ENCODE results near the gene PRSS35.
"Not testable (repeated sequence)": the region's sequence is repeated elsewhere in the genome, so short reads cannot be mapped to it uniquely, and the experiment has no call there.

The PRSS35 gene

GRCh38 chr6:83511901-83512681, at the start of gene PRSS35:
PRSS35 (plus strand) TSS chr6:83512534; CDS start chr6:83523442, 10,908 bp downstream.
- peak; percentile 21 for DNase-seq (ENCODE audit: low read depth, low spot score)

GRCh38 chr6:83463886-83464285, 48.4 kb upstream of the PRSS35 start:
- no peak for DNase-seq (ENCODE audit: low read depth, low spot score)

- no peak for DNase-seq (ENCODE audit: low read depth, low spot score)
Observed at GRCh38 chr6:83464381-83465140, 47.8 kb upstream of the PRSS35 start.

- DNase-seq (ENCODE audit: low read depth, low spot score) = no peak
Observed at GRCh38 chr6:83466328-83466727, 46.0 kb upstream of the PRSS35 start.

- DNase-seq (ENCODE audit: low read depth, low spot score) = no peak
Observed at GRCh38 chr6:83467620-83468036, 44.7 kb upstream of the PRSS35 start.

- no peak for DNase-seq (ENCODE audit: low read depth, low spot score)
Observed at GRCh38 chr6:83470001-83470400, 42.3 kb upstream of the PRSS35 start.

- no peak for DNase-seq (ENCODE audit: low read depth, low spot score)
Observed at GRCh38 chr6:83470587-83470986, 41.7 kb upstream of the PRSS35 start.

- no peak for DNase-seq (ENCODE audit: low read depth, low spot score)
Observed at GRCh38 chr6:83472767-83473166, 39.6 kb upstream of the PRSS35 start.

- no peak for DNase-seq (ENCODE audit: low read depth, low spot score)
Observed at GRCh38 chr6:83474309-83474708, 38.0 kb upstream of the PRSS35 start.

GRCh38 chr6:83476971-83477370, 35.4 kb upstream of the PRSS35 start:
- DNase-seq (ENCODE audit: low read depth, low spot score) = no peak

GRCh38 chr6:83479389-83479788, 32.9 kb upstream of the PRSS35 start:
- DNase-seq (ENCODE audit: low read depth, low spot score) = no peak

GRCh38 chr6:83480470-83480869, 31.9 kb upstream of the PRSS35 start:
- DNase-seq (ENCODE audit: low read depth, low spot score) = no peak

- not testable (repeated sequence) for DNase-seq (ENCODE audit: low read depth, low spot score)
Observed at GRCh38 chr6:83481938-83482337, 30.4 kb upstream of the PRSS35 start.

GRCh38 chr6:83488448-83488847, 23.9 kb upstream of the PRSS35 start:
- DNase-seq (ENCODE audit: low read depth, low spot score) = no peak

- no peak for DNase-seq (ENCODE audit: low read depth, low spot score)
Observed at GRCh38 chr6:83488861-83489260, 23.5 kb upstream of the PRSS35 start.

GRCh38 chr6:83490217-83490807, 22.0 kb upstream of the PRSS35 start:
- no peak for DNase-seq (ENCODE audit: low read depth, low spot score)

- no peak for DNase-seq (ENCODE audit: low read depth, low spot score)
Observed at GRCh38 chr6:83505356-83505755, 7.0 kb upstream of the PRSS35 start.

- no peak for DNase-seq (ENCODE audit: low read depth, low spot score)
Observed at GRCh38 chr6:83509441-83509840, 2.9 kb upstream of the PRSS35 start.

GRCh38 chr6:83510791-83511190, 1.5 kb upstream of the PRSS35 start:
- DNase-seq (ENCODE audit: low read depth, low spot score) = no peak

GRCh38 chr6:83511266-83511665, 1.1 kb upstream of the PRSS35 start:
- no peak for DNase-seq (ENCODE audit: low read depth, low spot score)

GRCh38 chr6:83514466-83514865, 2.1 kb downstream of the PRSS35 start:
- no peak for DNase-seq (ENCODE audit: low read depth, low spot score)

GRCh38 chr6:83514866-83515466, 2.6 kb downstream of the PRSS35 start:
- peak; percentile 42 for DNase-seq (ENCODE audit: low read depth, low spot score)

Data from brain pericyte (primary cell).